Choroid plexus epithelial cell (primary cell): Measurements from ENCODE around the gene THOC2.
"Not testable (repeated sequence)": the region's sequence is repeated elsewhere in the genome, so short reads cannot be mapped to it uniquely, and the experiment has no call there.

Experiments used
- DNase-seq: peaks from one replicate; pipeline ENCODE4 v3.0.0-alpha.2; 2010; ENCODE audit warnings: low read depth
- H3K4me3 ChIP-seq: 2 replicates; pipeline ENCODE4 v1.5.1; 2011; ENCODE audit warnings: low read depth, mild to moderate bottlenecking, control low read depth, low read length, moderate library complexity
- TF ChIP-seq, protein P1 (sequence below): conservative IDR thresholded peaks from 2 replicates; pipeline ENCODE4 v1.5.1; 2011; ENCODE audit warnings: low read depth, mild to moderate bottlenecking, control low read depth, inconsistent platforms, low read length, moderate library complexity

The THOC2 gene

GRCh38 chrX:123732670-123733363, at the start of gene THOC2:
Gene THOC2, minus strand, starts transcription at chrX:123733052. Its CDS starts 30 bp downstream, at chrX:123733022.
- DNase-seq: peak; percentile 87
- peak within 1 kb of the TSS; percentile 83 for H3K4me3 ChIP-seq
- TF ChIP-seq, protein P1, sequence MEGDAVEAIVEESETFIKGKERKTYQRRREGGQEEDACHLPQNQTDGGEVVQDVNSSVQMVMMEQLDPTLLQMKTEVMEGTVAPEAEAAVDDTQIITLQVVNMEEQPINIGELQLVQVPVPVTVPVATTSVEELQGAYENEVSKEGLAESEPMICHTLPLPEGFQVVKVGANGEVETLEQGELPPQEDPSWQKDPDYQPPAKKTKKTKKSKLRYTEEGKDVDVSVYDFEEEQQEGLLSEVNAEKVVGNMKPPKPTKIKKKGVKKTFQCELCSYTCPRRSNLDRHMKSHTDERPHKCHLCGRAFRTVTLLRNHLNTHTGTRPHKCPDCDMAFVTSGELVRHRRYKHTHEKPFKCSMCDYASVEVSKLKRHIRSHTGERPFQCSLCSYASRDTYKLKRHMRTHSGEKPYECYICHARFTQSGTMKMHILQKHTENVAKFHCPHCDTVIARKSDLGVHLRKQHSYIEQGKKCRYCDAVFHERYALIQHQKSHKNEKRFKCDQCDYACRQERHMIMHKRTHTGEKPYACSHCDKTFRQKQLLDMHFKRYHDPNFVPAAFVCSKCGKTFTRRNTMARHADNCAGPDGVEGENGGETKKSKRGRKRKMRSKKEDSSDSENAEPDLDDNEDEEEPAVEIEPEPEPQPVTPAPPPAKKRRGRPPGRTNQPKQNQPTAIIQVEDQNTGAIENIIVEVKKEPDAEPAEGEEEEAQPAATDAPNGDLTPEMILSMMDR: peak; percentile 56

DNA sequence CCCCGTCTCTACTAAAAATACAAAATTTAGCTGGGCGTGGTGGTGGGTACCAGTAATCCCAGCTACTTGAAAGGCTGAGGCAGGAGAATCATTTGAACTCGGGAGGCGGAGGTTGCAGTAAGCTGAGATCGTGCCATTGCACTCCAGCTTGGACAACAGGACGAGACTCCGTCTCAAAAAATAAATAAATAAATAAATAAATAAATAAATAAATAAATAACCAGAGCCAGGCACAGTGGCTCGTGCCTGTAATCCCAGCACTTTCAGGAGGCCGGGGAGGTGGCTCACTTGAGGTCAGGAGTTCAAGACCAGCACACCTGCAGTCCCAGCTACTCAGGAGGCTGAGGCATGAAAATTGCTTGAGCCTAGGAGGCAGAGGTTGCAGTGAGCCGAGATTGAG, 48.9 kb upstream of the THOC2 start:
- not testable (repeated sequence) for DNase-seq, H3K4me3 ChIP-seq

- TF ChIP-seq, protein P1: no peak
- no peak for DNase-seq
- H3K4me3 ChIP-seq: no peak overlapping the region
These were observed 47.1 kb upstream of the THOC2 start for GRCh38 chrX:123779908-123780396.

DNA sequence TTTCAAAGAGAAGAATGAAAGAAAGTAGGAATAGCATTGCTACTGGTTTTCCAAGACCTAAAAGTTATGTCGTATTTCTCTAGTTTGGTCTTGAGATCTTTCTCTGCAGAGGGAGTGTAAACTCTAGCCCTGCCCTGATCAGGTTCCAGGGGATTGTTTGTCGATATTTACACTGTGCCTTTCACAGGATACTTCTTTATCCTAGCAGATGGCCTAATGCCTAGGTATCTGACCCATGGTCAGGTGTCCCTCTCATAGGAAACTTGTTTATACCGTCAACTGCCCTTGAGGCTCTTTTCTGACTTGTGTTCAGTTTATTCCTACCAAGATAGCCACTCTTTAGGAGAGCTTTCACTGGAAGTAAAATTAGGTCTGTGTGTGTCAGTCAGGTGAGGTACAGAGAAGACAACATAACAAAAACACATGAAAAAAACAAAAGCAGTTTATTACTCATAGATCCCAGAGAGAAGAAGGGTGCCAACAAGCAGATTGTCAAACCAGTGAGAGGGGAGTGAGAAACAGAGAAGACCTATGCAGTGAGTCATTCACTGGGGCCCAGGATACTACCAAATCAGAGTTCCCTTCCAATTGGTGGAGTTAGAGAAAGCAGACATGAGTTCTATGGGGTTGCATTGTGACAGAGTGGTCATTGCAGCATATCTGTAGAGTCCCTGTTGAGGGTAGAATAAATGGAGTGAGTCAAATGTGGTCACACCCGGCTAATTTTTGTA, 40.6 kb upstream of the THOC2 start:
- no peak overlapping the region for H3K4me3 ChIP-seq
- TF ChIP-seq, protein P1: no peak
- no peak for DNase-seq

DNA sequence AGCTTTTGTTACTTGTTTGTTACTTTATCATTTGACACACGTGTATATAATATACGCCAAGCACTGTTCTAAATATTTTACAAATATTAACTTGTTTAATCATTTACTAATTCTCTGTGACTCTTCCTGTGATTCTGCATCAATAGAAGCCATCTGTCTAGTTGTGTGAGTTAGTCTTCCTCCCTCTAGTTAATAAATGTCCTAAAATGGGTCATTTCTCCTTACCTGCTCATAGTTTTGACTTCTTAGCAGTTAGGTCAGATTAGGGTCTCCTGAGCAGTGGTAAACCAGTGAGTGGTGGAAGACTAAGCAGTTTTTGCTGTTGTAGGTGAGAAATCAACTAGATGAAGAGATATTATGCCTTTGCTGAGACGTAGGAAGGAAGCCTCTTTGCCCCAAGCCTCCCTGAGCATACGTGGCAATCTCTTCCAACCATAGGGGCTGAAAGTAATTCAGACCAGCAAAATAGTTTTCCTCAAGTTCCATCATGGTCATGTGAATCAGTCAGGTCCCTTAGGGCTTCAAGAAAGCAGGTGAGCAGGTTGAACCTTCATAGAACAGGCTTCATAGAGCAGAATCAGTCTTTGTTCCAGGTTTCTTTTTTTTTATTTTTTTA, 38.7 kb upstream of the THOC2 start:
- TF ChIP-seq, protein P1: no peak
- no peak overlapping the region for H3K4me3 ChIP-seq
- no peak for DNase-seq

GRCh38 chrX:123764967-123765871, 32.4 kb upstream of the THOC2 start:
- peak overlapping the region; percentile 50 for H3K4me3 ChIP-seq
- DNase-seq: peak; percentile 89
- TF ChIP-seq, protein P1: no peak

DNA sequence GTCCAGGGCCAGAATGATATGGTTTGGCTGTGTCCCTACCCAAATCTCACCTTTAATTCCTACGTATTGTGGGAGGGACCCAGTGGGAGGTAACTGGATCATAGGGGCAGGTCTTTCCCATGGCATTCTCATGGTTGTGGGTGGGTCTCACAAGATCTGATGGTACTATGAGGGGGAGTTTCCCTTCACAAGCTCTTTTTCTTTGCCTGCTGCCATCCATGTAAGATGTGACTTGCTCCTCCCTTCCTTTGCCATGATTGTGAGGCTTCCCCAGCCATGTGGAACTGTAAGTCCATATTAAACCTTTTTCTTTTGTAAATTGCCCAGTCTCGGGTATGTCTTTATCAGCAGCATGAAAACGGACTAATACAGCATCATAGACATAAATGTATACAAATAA, 27.0 kb upstream of the THOC2 start:
- H3K4me3 ChIP-seq, DNase-seq: not testable (repeated sequence)

DNA sequence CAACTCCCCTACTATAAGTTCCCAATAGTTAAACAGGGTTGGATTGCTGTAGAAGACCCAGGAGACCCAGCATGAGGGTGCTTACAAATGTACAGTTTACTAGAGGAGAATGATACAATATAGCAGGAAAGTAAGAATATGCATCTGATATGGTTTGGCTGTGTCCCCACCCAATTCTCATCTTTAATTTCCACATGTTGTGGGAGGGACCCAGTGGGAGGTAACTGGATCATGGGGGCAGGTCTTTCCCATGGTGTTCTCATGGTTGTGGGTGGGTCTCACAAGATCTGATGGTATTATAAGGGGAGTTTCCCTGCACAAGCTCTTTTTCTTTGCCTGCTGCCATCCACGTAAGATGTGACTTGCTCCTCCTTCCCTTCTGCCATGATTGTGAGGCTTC, 24.9 kb upstream of the THOC2 start:
- not testable (repeated sequence) for H3K4me3 ChIP-seq, DNase-seq
